ELR (cell line): ENCODE data around the gene XRRA1.
A peak's percentile ranks its signal among the peaks of the same experiment; 100 is the strongest.
"Not testable (repeated sequence)": the region's sequence is repeated elsewhere in the genome, so short reads cannot be mapped to it uniquely, and the experiment has no call there.

Experiments
- DNase-seq: peaks from one replicate; pipeline ENCODE4 v3.0.0-alpha.2; 2015; ENCODE audit warnings: low read depth

Gene XRRA1

DNA sequence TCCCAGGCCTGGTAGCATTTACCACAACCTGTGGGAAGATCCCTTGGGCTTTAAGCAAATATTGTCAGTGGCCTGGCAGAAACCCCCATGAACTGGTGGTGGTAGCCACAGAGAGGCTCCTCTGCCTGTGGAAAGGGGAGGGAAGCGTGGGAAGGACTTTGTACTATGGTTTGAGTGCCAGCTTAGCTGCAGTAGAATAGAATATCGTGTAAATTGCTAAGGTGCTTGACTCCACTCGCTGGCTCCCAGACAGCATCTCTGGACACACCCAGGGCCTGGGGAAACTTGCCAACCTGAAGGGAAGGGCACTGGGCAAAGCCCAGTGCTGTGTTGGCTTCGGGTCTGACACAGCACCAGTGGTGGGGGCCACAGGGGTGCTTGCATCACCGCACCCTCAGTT is 52.6 kb downstream of the XRRA1 start:
- DNase-seq: no peak

DNA sequence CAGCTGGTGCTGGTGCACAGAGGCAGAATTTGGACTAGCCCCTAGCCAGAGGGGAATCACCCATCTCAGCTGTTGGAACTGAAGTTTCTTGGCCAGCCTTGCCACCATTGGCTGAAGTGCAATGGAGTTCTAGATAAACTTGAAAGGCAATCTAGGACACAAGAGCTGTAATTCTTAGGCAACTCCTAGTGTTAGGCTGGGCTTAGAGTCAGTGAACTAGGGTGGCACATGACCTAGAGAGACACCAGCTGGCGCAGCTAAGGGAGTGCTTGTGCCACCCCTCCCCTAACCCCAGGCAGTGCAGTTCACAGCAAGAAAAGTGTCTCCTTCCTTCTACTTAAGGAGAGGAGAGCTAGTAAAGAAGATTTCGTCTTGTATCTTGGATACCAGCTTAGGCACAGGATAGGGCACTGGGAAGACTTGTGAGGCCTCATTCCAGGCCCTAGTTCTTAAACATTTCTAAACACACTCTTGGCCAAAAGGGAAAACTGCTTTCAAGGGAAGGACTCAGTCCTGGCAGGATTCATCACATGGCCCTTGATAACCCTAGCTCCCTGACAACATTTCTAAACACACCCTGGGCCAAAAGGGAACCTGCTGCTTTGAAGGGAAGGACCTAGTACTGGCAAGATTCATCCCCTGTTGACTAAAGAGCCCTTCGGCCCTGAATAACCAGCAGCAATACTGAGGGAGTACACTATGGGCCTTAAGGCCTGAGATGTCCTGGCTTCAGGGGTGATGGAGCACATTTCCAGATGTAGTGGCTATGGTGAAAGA is 53.4 kb downstream of the XRRA1 start:
- no peak for DNase-seq

- DNase-seq: not testable (repeated sequence)
Observed at GRCh38 chr11:74893015-74893414, 55.9 kb downstream of the XRRA1 start.

DNA sequence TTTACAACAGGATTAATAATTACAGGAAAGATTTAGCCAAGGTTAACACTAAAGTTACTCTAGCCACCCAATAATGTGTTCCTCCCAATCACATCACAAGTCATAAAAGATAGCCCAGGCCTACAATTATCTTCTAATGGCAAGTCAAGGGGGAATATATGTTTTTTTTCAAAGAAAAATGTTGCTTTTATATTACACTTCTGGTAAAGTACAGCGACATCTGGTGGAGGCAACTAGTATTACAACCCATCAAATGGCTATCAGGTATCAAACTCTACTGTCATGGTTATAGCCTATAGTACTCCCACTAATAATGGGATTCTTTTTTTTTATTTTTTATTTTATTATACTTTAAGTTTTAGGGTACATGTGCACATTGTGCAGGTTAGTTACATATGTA is 71.8 kb downstream of the XRRA1 start:
- peak; percentile 42 for DNase-seq

DNA sequence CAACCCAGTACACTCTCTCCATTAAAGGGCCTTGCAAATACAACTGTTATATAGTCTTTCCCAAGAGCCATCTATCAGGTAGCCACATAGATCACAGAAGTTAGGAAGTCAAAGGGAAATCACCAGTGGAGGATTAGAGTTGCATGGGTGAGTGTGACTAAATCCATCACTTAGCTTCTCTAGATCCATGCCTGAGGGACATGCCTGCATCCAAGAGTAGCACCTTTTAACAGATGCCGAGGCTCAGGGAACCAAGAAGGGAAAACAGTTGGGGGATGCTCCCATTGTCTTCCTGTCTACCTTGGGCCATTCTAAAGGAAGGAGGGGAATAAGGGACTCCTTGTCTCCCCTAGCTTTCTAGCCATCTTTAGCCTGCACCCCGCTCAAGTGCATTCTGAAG is 77.9 kb downstream of the XRRA1 start:
- DNase-seq: no peak

DNA sequence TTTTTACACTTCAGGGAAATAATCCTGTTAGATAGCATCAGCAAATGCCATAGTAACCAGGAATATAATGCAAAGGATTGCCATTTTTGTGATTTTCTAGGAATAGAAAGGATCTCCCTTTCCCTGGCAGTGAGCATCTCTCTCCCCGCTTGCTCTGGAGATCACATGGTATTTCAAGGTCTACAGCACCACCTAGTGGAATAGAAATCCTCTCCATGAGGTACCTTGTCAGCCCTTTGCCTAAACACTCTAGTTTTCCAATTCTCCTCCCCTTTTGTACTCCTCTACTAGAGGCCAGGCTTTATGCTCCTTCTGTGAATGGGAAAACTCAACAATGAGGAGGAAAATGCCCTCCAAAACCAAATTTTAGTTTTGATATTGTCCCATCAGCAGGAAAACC is 78.4 kb downstream of the XRRA1 start:
- peak; percentile 84 for DNase-seq

DNA sequence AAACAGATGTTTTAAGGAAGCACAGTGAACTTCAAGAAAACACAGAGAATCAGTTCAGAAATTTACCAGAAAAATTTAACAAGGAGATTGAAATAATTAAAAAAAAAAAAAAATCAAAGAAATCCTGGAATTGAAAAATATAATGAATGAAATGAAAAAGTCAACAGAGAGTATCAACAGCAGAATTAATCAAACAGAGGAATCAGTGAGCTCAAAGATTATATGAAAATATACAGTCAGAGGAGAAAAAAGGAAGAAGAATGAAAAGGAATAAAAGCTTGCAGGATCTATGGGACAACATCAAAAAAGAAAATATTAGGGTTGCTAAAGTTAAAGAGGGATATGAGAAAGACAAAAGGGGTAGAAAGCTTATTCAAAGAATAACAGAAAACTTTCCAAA is 82.3 kb downstream of the XRRA1 start:
- DNase-seq: no peak

GRCh38 chr11:74863410-74863809 is 85.5 kb downstream of the XRRA1 start:
- DNase-seq: no peak

DNA sequence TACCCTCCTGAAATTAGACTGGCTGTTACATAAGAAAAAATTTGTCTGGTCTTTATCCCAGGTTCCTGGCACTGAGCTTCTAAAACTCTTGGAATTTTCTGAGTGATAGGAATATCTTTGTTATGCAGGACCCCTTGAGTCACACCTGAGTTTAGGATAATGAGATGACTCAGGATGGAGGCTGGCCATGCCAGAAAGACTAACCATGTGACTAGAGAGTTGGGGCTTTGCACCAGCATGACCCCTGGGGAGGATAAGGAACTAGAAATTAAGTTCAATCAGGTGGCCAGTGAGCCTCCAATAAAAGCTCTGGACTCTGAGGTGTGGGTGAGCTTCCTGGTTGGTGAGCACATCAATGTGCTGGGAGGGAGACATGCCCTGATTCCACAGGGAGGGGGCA is 88.1 kb downstream of the XRRA1 start:
- DNase-seq: peak; percentile 36

DNA sequence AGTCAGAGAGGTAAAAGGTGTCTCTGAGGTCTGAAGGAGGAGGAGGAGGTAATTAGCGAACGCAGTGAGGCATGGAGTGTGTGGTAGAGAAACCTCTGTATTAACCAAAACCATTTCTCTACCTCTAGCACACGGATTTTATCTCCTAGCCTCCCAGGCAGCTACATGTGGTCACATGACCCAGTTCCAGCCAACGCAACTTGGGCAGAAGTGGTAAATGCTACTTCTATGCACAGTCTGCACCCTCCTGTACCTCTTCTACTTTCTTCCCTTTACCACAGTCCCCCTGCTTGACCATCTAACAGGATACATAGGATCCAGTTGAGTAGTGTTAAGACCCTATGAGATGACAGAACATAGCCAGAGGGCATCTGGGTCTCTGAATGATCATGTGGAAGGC is 95.7 kb downstream of the XRRA1 start:
- DNase-seq: no peak

- DNase-seq: peak; percentile 92
Observed at GRCh38 chr11:74849525-74850391, 99.1 kb downstream of the XRRA1 start.

DNA sequence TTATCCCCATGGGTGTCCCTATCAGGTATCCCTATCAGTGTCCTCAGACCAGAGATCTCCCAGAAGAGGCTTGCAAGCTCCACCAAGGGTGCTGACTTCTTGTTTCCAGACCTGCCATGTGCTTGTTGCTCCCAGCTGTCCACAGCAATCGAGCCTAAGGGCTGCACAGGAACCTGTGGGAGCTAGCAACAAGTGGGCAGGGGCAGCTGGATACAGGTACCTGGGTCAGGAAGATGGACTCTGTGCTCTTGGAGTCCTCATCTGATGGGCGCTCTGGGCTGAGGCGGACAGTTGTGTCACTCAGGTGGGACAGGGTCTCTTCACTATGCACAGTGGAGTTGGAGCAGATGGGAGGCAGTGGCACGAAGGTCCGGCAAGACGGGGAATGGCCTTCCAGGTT is 101.0 kb downstream of the XRRA1 start:
- no peak for DNase-seq

DNA sequence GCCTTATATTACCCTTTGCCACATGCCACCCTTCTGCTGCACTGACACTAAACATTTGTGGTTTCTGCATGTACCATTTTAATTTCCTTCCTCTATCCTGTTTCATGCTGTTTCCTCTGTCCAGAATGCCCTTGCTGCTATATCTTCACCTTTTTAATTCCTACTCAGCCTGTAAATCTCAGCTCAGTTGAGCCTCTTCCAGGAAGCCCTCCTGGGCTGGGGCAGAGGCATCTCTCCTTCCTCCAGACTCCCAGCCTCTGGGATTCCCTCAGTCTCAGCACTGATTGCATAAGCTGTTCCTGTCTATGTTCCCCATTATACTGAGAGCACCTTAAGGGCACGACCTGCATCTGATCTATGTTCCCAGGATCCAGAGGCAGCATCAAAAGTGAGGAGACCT is 101.5 kb downstream of the XRRA1 start:
- DNase-seq: no peak

GRCh38 chr11:74846770-74847169 is 102.1 kb downstream of the XRRA1 start:
- DNase-seq: peak; percentile 59

GRCh38 chr11:74845978-74846517 is 102.8 kb downstream of the XRRA1 start:
- DNase-seq: no peak

GRCh38 chr11:74844865-74845264 is 104.0 kb downstream of the XRRA1 start:
- no peak for DNase-seq

DNA sequence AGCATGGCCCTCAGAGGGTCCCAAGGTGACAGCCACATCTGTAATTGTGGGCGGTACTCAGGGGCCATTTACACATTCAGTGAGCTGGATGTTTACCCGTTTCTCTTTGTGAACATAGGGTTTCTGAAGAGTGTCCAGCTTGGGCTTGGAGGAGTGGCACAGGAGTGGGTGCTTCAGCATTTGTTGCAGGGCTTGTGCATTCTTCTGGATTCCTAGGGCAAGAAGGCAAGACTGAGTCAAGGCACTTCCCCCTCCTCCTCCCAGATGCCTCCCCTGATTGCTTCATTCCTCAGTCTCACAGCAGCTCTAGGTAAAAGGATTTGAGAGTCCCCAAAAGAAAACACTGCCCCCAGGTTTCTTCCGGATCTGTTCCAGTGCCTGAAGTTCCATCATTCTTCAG is 104.8 kb downstream of the XRRA1 start:
- no peak for DNase-seq

- no peak for DNase-seq
Observed at GRCh38 chr11:74842967-74843366, 105.9 kb downstream of the XRRA1 start.

GRCh38 chr11:74840486-74840885 is 108.4 kb downstream of the XRRA1 start:
- no peak for DNase-seq

DNA sequence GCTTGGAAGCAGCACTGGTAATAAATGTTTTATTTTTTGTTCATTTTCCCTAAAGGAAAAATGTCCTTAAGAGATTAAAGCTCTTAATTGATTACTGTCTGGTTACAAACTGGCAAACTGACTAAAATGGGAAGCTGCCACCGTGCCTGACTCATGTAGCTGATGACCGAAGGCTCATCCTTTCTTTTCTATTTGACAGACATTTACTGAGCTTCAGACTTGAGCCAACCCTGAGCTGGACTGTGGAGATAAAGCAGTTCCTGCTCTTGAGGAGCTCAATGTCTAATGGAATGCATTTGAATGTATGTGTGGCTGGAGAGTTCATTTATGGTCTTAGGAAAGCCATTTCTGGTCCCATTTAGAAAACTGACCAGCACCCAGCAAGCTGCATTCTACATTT is 108.9 kb downstream of the XRRA1 start:
- no peak for DNase-seq

GRCh38 chr11:74839446-74839845 is 109.4 kb downstream of the XRRA1 start:
- DNase-seq: no peak

DNA sequence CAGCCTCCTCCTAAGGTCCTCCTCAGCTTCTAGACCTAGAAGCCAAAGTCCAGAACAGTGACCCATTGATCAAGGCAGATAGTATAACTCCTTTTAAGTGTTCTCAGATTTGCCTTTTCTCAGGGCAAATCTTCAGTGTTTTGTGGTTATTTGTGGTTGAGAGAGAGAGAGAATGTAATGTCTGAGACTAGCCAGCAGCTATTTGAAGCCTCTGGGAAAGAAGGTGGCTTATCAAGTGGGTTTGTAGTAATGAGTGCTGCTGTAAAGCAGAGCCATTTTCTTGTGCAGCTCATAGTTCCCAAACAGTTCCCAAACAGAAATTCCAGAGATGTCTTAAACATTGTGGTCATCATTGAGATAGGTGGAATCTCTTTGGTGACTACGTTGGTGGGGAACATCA is 110.7 kb downstream of the XRRA1 start:
- DNase-seq: no peak

DNA sequence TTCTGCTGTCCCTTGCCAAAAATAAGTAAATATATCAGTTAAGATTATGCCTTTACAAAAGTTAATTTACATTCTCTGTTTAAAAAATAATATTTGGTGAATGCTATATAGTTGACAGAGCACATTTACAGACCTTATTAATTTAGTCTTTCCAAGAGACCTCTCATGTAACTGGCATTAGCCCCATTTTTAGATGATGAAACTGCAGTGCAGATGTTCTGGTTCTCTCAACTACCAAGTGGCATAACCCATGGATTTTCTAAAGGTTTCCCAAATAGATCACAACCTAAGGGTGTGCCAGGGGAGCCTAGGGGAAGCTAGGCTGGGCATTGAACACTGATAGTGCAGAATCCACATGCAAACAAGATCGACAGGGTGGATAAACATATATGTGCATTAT is 111.7 kb downstream of the XRRA1 start:
- no peak for DNase-seq
